Muscle of leg (tissue), 11 donors: ENCODE measurements around the gene PTPRG. TPM values are rescaled to one million over a fixed set of nuclear protein-coding genes. Genes with fewer than 3 reads are reported as not detected.
"Not testable (repeated sequence)": the region's sequence is repeated elsewhere in the genome, so short reads cannot be mapped to it uniquely, and the experiment has no call there.

Experiments
- DNase-seq: peaks from one replicate; pipeline ENCODE4 v3.0.0; 2013
- H3K27ac ChIP-seq: one replicate; pipeline ENCODE4 v1.5.1; 2013; ENCODE audit warnings: mild to moderate bottlenecking, low read length, control low read depth
- H3K27me3 ChIP-seq: one replicate; pipeline ENCODE4 v1.6.1; 2013; ENCODE audit warnings: low read length; ENCODE audit not compliant: control insufficient read depth, insufficient read depth
- H3K36me3 ChIP-seq: one replicate; pipeline ENCODE4 v1.6.1; 2013; ENCODE audit warnings: low read length; ENCODE audit not compliant: control insufficient read depth, insufficient read depth
- H3K4me1 ChIP-seq: one replicate; pipeline ENCODE4 v1.6.1; 2013; ENCODE audit warnings: low read length; ENCODE audit not compliant: control insufficient read depth, insufficient read depth
- H3K4me3 ChIP-seq: one replicate; pipeline ENCODE4 v1.5.1; 2013; ENCODE audit warnings: low read length, control low read depth
- H3K9me3 ChIP-seq: replicated peaks from 2 replicates; pipeline ENCODE4 v1.6.1; 2013; ENCODE audit warnings: low read depth, low read length; ENCODE audit not compliant: control insufficient read depth
- WGBS: methylation state at CpG from one replicate; pipeline ENCODE4 v1.1.5; 2013; ENCODE audit warnings: missing lambda C conversion rate; ENCODE audit not compliant: insufficient coverage; 5-methylcytosine and 5-hydroxymethylcytosine counted together
- polyA plus RNA-seq, 8 donors: library from polyadenylated mRNA; unstranded; fragments of 120-200 nt; gene quantifications; one replicate each; pipeline versions ENCODE4 v1.2.1 to v1.2.3, GENCODE V29; 2013; ENCODE audit warnings: inconsistent platforms in 1 of 8, low replicate concordance in 1 of 8; ENCODE audit not compliant: insufficient read length in 8 of 8, insufficient read depth in 1 of 8
- total RNA-seq: library from RNA; stranded (reverse); fragments of 120-200 nt; gene quantifications from one replicate; pipeline ENCODE4 v1.2.4, GENCODE V29; 2013

Gene PTPRG
- total and polyA plus RNA-seq, 9 donors: 15.7 to 45.7 (median 30.8) TPM

DNA sequence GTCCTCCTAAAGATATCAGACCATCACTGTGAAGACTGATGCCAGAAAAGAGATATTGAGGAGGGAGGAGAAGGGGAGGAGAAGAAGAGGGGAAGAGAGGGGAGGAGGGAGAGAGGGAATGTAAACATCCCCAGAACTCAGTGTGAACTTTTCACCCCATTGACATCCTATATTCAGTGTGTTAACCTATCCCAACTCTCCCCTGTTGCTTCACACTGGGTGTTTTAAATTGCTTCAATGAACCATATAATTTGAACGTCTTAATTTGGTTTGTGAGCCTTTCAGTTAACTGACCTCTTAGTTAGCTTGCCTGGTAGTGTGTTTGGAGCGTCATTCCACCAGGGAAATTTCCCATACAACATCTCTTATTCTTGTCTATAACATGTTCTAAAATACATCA, 29.8 kb upstream of the PTPRG start:
- no peak for DNase-seq
- no peaks in the 10 kb centered on the region for H3K9me3 ChIP-seq
- H3K36me3 ChIP-seq: no peaks in the 10 kb centered on the region
- H3K4me3 ChIP-seq: no peak overlapping the region
- no peak overlapping the region for H3K27ac ChIP-seq
- H3K27me3 ChIP-seq: no peaks in the 10 kb centered on the region
- no peaks in the 10 kb centered on the region for H3K4me1 ChIP-seq
- no CpG with 5 or more reads among the region's 2 CpGs for WGBS

DNA sequence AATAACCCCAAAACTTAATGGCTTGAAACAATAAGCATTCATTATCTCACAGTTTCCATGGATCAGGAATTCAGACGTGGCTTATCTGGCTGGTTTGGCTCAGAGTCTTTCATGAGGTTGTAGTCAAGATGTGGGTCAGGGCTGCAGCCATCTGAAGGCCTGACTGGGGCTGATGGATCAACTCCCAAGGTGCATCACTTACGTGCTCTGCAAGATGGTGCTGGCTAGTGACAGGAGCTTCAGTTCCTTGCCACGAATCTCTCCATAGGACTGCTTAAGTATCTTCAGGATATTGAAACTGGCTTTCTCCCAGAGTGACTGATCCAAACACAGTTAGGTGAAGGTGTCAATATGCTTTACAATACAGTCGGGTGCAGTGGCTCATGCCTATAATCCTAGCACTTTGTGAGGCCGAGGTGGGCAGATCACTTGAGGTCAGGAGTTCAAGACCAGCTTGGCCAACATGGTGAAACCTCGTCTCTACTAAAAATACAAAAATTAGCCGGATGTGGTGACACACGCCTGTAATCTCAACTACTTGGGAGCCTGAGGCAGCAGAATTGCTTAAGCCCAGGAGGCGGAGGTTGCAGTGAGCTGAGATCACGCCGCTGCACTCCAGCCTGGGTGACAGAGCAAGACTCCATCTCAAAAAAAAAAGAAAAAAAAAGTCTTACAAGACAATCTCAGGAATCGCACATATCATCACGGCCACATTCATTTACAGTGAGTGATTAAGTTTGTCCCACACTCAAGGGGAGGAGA, 28.5 kb upstream of the PTPRG start:
- WGBS: no CpG with 5 or more reads among the region's 13 CpGs

DNA sequence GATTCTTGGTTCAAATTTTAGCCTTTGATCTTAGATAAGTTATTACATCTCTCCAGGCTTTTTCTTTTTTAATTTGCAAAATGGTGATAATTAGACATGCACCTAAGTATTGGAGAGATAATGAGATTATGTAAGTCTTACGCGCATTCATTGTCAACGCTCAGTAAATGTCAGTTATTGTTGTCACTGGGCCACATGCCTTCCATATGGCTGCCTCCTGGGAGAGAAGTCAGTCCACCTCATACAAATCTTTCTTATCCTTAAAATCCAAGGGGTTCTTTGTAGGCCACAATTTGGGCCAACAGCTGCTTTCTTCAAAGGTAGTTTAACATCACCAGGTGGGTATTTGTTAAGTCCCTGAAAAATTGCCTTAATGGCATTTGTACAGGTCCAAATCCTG, 25.5 kb upstream of the PTPRG start:
- Histone ChIP-seq H3K4me3 (no peak overlapping the region), H3K27me3 (no peaks in the 10 kb centered on the region), H3K9me3 (no peaks in the 10 kb centered on the region), H3K36me3 (no peaks in the 10 kb centered on the region), H3K27ac (no peak overlapping the region), H3K4me1 (peaks cover 3% of the 10 kb centered on the region)
- DNase-seq: no peak
- 80% methylated on average over 1 of the region's 3 CpGs for WGBS

More for the DNA sequence above, 28.5 kb upstream of the PTPRG start:
- Histone ChIP-seq H3K27me3 (no peaks in the 10 kb centered on the region), H3K27ac (no peak overlapping the region), H3K9me3 (no peaks in the 10 kb centered on the region), H3K36me3 (no peaks in the 10 kb centered on the region), H3K4me3 (no peak overlapping the region), H3K4me1 (peaks cover 3% of the 10 kb centered on the region)
- DNase-seq: no peak

DNA sequence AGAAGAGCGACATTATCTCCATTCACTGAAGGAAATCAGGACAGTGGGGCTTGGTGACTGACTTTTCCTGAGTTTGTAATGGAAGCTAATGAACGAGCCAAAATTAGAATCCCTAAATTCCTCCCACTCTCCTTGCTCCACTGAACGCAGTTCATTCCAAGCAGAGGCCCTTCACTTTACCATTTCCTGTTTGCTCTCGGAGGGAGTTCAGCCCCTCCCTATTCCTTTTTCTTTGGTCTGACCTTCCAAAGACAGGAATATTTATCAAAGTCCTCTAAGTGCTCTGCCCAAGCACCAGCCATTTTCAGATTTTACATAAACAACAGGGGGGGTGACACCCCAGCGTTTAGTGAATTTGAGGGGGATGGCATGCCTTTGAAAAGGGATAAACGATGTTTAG, 24.0 kb upstream of the PTPRG start:
- H3K4me3 ChIP-seq: no peak overlapping the region
- WGBS: 8% methylated on average over 2 of the region's 6 CpGs
- peak overlapping the region; percentile 22 for H3K27ac ChIP-seq
- no peaks in the 10 kb centered on the region for H3K36me3 ChIP-seq
- H3K4me1 ChIP-seq: peaks cover 3% of the 10 kb centered on the region
- no peaks in the 10 kb centered on the region for H3K9me3 ChIP-seq
- DNase-seq: peak; percentile 61
- no peaks in the 10 kb centered on the region for H3K27me3 ChIP-seq

DNA sequence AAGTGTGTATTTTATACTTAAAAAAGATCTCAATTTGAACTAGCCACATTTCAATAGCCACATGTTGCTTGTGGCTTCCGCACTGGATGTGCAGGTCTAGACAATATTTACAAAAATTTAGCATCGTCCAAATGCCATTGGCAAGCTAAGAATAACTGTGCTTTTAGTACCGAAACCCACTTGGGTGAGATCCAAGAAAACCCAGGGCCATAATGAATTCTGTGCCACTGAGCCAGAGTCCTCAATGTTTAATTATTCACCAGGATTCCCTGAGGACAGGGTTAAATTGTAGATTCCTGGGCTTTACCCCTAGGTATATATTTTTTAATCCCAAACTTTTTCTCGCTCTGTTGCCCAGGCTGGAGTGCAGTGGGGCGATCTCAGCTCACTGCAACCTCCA, 22.9 kb upstream of the PTPRG start:
- no peak overlapping the region for H3K27ac ChIP-seq
- no peaks in the 10 kb centered on the region for H3K27me3 ChIP-seq
- no peak overlapping the region for H3K4me3 ChIP-seq
- 84% methylated on average over 3 of the region's 5 CpGs for WGBS
- DNase-seq: no peak
- no peaks in the 10 kb centered on the region for H3K9me3 ChIP-seq
- H3K36me3 ChIP-seq: no peaks in the 10 kb centered on the region
- peaks cover 3% of the 10 kb centered on the region for H3K4me1 ChIP-seq

DNA sequence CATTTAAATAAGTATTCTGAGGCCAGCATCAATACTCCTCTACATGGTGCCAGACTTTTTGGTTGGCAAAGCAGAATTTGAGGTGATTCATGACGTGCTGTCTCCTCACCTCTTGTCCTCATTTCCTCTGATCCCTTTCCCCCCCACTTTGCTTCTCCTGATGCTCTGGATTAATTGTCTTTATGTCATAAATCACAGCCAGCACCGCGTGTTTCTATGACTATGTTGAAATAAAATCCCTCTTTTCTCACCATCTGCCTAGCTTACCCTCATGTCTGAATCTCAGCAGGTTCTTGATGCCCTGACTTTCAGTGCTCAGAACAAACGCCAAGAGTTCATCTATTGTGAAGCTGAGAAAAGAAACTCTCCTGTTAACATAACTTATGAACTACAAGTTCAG, 19.7 kb upstream of the PTPRG start:
- WGBS: 43% methylated on average over 1 of the region's 4 CpGs

DNA sequence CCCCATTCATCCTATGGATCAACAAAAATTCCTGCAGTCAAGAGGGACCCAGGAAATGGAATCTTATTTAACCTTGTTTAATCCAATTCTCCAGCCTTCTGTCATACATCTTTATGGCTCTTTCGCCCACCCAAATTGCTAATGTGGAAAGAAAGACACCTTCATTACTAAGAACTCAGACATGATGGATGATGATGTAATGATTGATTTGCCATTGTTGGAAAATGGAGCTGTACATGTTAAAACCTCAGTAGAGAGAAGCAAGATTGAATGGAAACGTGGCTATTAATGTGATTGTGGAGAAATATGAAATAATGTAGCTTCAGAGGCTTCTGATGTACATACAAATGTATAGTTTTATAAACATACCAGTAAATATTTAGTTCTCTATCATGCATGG, 15.7 kb upstream of the PTPRG start:
- WGBS: no CpG with 5 or more reads among the region's 2 CpGs
- Histone ChIP-seq H3K9me3 (no peaks in the 10 kb centered on the region), H3K36me3 (no peaks in the 10 kb centered on the region), H3K4me3 (no peak overlapping the region), H3K4me1 (no peaks in the 10 kb centered on the region), H3K27me3 (no peaks in the 10 kb centered on the region), H3K27ac (no peak overlapping the region)
- DNase-seq: no peak

More for the DNA sequence above, 19.7 kb upstream of the PTPRG start:
- H3K4me3 ChIP-seq: no peak overlapping the region
- DNase-seq: no peak
- peaks cover 3% of the 10 kb centered on the region for H3K4me1 ChIP-seq
- H3K27me3 ChIP-seq: no peaks in the 10 kb centered on the region
- no peaks in the 10 kb centered on the region for H3K36me3 ChIP-seq
- no peaks in the 10 kb centered on the region for H3K9me3 ChIP-seq
- H3K27ac ChIP-seq: no peak overlapping the region

DNA sequence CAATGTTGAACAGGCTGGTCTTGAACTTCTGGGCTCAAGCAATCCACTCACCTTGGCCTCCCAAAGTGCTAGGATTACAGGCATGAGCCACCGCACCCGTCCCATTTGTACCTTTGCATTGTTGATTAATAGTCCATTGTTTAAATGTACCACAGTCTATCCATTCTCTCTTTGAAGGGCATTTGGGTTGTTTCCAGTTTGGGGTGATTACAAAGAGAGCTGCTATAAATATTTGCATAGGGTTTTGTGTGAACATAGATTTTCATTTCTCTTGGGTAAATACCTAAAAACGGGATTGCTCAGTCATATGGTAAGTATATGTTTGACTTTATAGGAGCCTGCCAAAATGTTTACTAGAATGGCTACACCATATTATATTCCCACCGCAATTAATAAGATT, 13.7 kb upstream of the PTPRG start:
- Histone ChIP-seq H3K27me3 (no peaks in the 10 kb centered on the region), H3K27ac (no peak overlapping the region), H3K4me3 (no peak overlapping the region), H3K36me3 (no peaks in the 10 kb centered on the region), H3K4me1 (no peaks in the 10 kb centered on the region), H3K9me3 (no peaks in the 10 kb centered on the region)
- no peak for DNase-seq
- no CpG with 5 or more reads among the region's 4 CpGs for WGBS

DNA sequence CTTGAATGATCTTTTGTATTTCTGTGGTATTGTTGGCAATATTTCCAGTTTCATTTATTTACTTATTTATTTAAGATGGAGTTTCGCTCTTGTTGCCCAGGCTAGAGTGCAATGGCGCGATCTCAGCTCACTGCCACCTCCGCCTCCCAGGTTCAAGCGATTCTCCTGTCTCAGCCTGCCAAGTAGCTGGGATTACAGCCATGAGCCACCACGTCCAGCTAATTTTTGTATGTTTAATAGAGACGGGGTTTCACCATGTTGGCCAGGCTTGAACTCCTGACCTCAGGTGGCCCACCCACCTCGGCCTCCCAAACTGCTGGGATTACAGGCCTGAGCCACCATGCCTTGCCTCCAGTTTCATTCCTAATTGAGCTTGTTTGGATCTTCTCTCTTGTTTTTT, 8.7 kb upstream of the PTPRG start:
- not testable (repeated sequence) for H3K36me3 ChIP-seq, H3K4me3 ChIP-seq, H3K4me1 ChIP-seq, H3K27me3 ChIP-seq, H3K27ac ChIP-seq, H3K9me3 ChIP-seq, DNase-seq
- WGBS: 92% methylated on average over 6 of the region's 8 CpGs

DNA sequence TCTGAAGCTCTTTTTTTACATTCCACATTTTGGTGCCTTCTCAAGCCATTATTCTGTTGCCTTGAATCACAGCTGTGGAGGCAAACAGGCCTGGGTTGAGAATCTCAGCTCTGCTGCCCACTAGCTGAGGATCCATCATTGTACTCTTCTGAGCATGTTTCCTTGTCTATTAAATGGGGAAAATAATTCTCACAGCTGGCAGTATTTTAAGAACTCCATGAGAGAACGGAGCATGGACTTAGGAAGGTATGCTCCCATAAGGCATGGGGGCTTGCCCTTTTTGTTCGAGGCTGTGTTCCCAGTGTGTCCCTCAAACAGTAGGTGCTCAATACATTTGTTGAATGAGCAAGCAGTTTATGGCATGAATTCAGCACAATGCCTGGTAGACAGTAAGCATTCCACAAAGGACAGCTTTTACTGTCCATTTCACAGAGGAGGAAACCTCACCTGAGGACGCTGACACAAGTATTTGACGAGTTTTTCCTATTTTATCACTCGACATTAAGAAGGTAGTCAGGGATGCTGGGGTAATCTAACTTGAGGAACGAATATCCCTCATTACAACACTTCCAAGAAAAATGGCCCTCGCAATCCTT, 2.1 kb upstream of the PTPRG start:
- WGBS: 100% methylated on average over 1 of the region's 7 CpGs
- H3K27ac ChIP-seq: peak overlapping the region; percentile 99
- H3K4me1 ChIP-seq: peaks cover 18% of the 10 kb centered on the region
- peaks cover 6% of the 10 kb centered on the region for H3K9me3 ChIP-seq
- H3K4me3 ChIP-seq: no peak overlapping the region
- DNase-seq: peak; percentile 49
- H3K27me3 ChIP-seq: no peaks in the 10 kb centered on the region
- no peaks in the 10 kb centered on the region for H3K36me3 ChIP-seq
